NCI-H1048 (cell line): ENCODE measurements around the gene CBFA2T3.
"Not testable (repeated sequence)": the region's sequence is repeated elsewhere in the genome, so short reads cannot be mapped to it uniquely, and the experiment has no call there.

Experiments used
- DNase-seq: peaks from one replicate; lab custom pipeline; 2025; lab: John Stamatoyannopoulos, UW

CBFA2T3 gene

GRCh38 chr16:89012622-89012995, 35.6 kb upstream of the CBFA2T3 start:
- DNase-seq, result no peak

GRCh38 chr16:89011909-89012621, 35.1 kb upstream of the CBFA2T3 start:
- no peak for DNase-seq

GRCh38 chr16:89010210-89010925, 33.4 kb upstream of the CBFA2T3 start:
- DNase-seq, result no peak

GRCh38 chr16:89009343-89010209, 32.6 kb upstream of the CBFA2T3 start:
- DNase-seq, result no peak

GRCh38 chr16:89008796-89009195, 31.8 kb upstream of the CBFA2T3 start:
- DNase-seq, result not testable (repeated sequence)

GRCh38 chr16:89007371-89008249, 30.6 kb upstream of the CBFA2T3 start:
- DNase-seq, result no peak

GRCh38 chr16:89006036-89006752, 29.2 kb upstream of the CBFA2T3 start:
- DNase-seq, result no peak

GRCh38 chr16:89005201-89006035, 28.4 kb upstream of the CBFA2T3 start:
- DNase-seq, result no peak

- DNase-seq, result no peak
Measured at GRCh38 chr16:89004209-89004831, 27.3 kb upstream of the CBFA2T3 start.

- DNase-seq, result no peak
Measured at GRCh38 chr16:89003831-89004208, 26.8 kb upstream of the CBFA2T3 start.

GRCh38 chr16:89002851-89003830, 26.1 kb upstream of the CBFA2T3 start:
- no peak for DNase-seq

GRCh38 chr16:89002081-89002480, 25.1 kb upstream of the CBFA2T3 start:
- DNase-seq, result not testable (repeated sequence)

GRCh38 chr16:89001117-89002027, 24.4 kb upstream of the CBFA2T3 start:
- no peak for DNase-seq

- DNase-seq, result no peak
Measured at GRCh38 chr16:89000207-89000959, 23.4 kb upstream of the CBFA2T3 start.

- no peak for DNase-seq
Measured at GRCh38 chr16:88999457-89000206, 22.6 kb upstream of the CBFA2T3 start.
